NCI-H345 treated with DMSO at 0.1 percent for 48 hours (cell line): ENCODE data around the gene BOC.

Experiments used
- DNase-seq: peaks from one replicate; lab custom pipeline; 2025; ENCODE audit not compliant: unreplicated experiment; lab: John Stamatoyannopoulos, UW

BOC gene

GRCh38 chr3:113285741-113286140, 74.4 kb downstream of the BOC start:
- DNase-seq = no peak

GRCh38 chr3:113286524-113286923, 75.2 kb downstream of the BOC start:
- DNase-seq = no peak

GRCh38 chr3:113287111-113287802, 75.9 kb downstream of the BOC start:
- DNase-seq = no peak

- peak; percentile 21 for DNase-seq
Measured at GRCh38 chr3:113287803-113288648, 76.7 kb downstream of the BOC start.

GRCh38 chr3:113288881-113289280, 77.5 kb downstream of the BOC start:
- no peak for DNase-seq

GRCh38 chr3:113291572-113291971, 80.2 kb downstream of the BOC start:
- DNase-seq = no peak

GRCh38 chr3:113292933-113293332, 81.6 kb downstream of the BOC start:
- no peak for DNase-seq

GRCh38 chr3:113293348-113293747, 82.0 kb downstream of the BOC start:
- DNase-seq = no peak

GRCh38 chr3:113295463-113295862, 84.1 kb downstream of the BOC start:
- DNase-seq = no peak

GRCh38 chr3:113297287-113297686, 85.9 kb downstream of the BOC start:
- no peak for DNase-seq

GRCh38 chr3:113297841-113298240, 86.5 kb downstream of the BOC start:
- DNase-seq = no peak

- no peak for DNase-seq
Measured at GRCh38 chr3:113300596-113300995, 89.2 kb downstream of the BOC start.

- DNase-seq = no peak
Measured at GRCh38 chr3:113304102-113304501, 92.7 kb downstream of the BOC start.

GRCh38 chr3:113304856-113305540, 93.6 kb downstream of the BOC start:
- DNase-seq = no peak

GRCh38 chr3:113310960-113311359, 99.6 kb downstream of the BOC start:
- DNase-seq = no peak

GRCh38 chr3:113312416-113312815, 101.1 kb downstream of the BOC start:
- DNase-seq = no peak

GRCh38 chr3:113314923-113315322, 103.6 kb downstream of the BOC start:
- DNase-seq = no peak

GRCh38 chr3:113329757-113330156, 118.4 kb downstream of the BOC start:
- no peak for DNase-seq

- DNase-seq = no peak
Measured at GRCh38 chr3:113330742-113331141, 119.4 kb downstream of the BOC start.

- DNase-seq = no peak
Measured at GRCh38 chr3:113331187-113331586, 119.8 kb downstream of the BOC start.
